ENCODE data around the gene LCOR.

DNA sequence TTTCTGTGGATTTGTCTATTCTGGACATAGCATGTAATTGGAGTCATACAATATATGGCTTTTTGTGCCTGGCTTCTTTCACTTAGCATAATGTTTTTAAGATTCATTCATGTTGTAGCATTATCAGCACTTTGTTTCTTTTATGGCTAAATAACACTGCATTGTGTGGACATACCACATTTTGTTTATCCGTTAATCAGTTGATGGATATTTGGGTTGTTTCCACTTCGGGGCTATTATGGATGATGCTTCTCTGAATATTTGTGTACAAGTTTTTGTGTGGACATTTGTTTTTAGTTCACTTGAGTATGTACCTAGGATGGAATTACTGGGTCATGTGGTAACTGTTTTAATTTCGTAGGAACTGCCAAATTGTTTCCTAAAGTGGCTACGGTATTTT, 6.4 kb downstream of the LCOR start:
- TF ChIP-seq TCF7L2 (IDR thresholded peaks at IDR 0.05; ENCODE audit: low read depth, low read length), result no peak
- TF ChIP-seq SMC3 (conservative IDR thresholded peaks at IDR 0.05; ENCODE audit: insufficient read depth, low read depth, low read length), result no peak
- no peak for TF ChIP-seq PTBP1 (IDR thresholded peaks at IDR 0.05; ENCODE audit: low read depth, low read length)
- no peak for TF ChIP-seq TAF1 (IDR thresholded peaks at IDR 0.05; ENCODE audit: control insufficient read depth, extremely low read depth, insufficient read depth, low read length, severe bottlenecking)
- TF ChIP-seq SNRNP70 (optimal IDR thresholded peaks at IDR 0.05; ENCODE audit: low read depth, low read length), result no peak
- TF ChIP-seq YY1 (IDR thresholded peaks at IDR 0.05; ENCODE audit: borderline replicate concordance in 1 of 3, control insufficient read depth in 1 of 3, extremely low read depth in 1 of 3, insufficient read depth in 3 of 3, insufficient read length in 1 of 3, insufficient replicate concordance in 2 of 3, low read depth in 1 of 3, low read length in 2 of 3), result no peak
- TF ChIP-seq POLR2A (conservative IDR thresholded peaks at IDR 0.05), result no peak
- TF ChIP-seq, protein P1, sequence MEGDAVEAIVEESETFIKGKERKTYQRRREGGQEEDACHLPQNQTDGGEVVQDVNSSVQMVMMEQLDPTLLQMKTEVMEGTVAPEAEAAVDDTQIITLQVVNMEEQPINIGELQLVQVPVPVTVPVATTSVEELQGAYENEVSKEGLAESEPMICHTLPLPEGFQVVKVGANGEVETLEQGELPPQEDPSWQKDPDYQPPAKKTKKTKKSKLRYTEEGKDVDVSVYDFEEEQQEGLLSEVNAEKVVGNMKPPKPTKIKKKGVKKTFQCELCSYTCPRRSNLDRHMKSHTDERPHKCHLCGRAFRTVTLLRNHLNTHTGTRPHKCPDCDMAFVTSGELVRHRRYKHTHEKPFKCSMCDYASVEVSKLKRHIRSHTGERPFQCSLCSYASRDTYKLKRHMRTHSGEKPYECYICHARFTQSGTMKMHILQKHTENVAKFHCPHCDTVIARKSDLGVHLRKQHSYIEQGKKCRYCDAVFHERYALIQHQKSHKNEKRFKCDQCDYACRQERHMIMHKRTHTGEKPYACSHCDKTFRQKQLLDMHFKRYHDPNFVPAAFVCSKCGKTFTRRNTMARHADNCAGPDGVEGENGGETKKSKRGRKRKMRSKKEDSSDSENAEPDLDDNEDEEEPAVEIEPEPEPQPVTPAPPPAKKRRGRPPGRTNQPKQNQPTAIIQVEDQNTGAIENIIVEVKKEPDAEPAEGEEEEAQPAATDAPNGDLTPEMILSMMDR (IDR thresholded peaks at IDR 0.05 in 2 of 3, conservative IDR thresholded peaks at IDR 0.05 in 1 of 3; ENCODE audit: insufficient read depth in 2 of 3, low read depth in 1 of 3, low read length in 3 of 3), result no peak
- no peak for TF ChIP-seq ZNF431 (CRISPR knock-in tag; IDR thresholded peaks at IDR 0.05)
- TF ChIP-seq FOS (IDR thresholded peaks at IDR 0.05; ENCODE audit: extremely low read depth, insufficient read length), result no peak
- TF ChIP-seq ZNF217 (CRISPR knock-in tag; IDR thresholded peaks at IDR 0.05), result no peak
